ENCODE measurements around the gene AVPR2. TPM values are rescaled to one million over a fixed set of nuclear protein-coding genes. Genes with fewer than 3 reads are reported as not detected.

AVPR2 gene
- total and polyA plus RNA-seq, 4 donors = 0.51 to 2.5 (median 0.84) TPM

DNA sequence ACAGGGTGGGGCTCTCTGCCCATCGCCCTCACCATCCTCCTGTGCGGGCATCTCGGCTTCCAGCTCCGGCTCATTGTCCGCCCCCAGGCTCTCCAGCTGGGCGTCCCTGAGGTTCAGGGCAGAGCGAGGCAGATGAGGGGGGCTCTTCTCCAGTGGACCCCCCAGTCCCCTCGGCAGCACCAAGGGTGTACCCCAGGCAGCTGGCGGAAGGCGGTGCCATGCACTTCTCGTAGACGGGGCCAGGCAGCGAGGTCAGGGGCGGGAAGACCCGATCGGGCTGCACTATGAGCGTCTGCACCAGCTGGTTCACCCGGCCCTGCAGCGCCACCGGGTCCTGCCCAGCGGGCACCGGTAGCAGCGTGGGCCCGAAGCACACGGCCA, 5.5 kb downstream of the AVPR2 start:
- no peak overlapping the region for H3K9ac ChIP-seq (ENCODE audit: insufficient read depth in 1 of 2, low read length in 2 of 2)
- no peak overlapping the region for H3K4me3 ChIP-seq
- TF ChIP-seq, protein P1, sequence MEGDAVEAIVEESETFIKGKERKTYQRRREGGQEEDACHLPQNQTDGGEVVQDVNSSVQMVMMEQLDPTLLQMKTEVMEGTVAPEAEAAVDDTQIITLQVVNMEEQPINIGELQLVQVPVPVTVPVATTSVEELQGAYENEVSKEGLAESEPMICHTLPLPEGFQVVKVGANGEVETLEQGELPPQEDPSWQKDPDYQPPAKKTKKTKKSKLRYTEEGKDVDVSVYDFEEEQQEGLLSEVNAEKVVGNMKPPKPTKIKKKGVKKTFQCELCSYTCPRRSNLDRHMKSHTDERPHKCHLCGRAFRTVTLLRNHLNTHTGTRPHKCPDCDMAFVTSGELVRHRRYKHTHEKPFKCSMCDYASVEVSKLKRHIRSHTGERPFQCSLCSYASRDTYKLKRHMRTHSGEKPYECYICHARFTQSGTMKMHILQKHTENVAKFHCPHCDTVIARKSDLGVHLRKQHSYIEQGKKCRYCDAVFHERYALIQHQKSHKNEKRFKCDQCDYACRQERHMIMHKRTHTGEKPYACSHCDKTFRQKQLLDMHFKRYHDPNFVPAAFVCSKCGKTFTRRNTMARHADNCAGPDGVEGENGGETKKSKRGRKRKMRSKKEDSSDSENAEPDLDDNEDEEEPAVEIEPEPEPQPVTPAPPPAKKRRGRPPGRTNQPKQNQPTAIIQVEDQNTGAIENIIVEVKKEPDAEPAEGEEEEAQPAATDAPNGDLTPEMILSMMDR (IDR thresholded peaks at IDR 0.05; ENCODE audit: control extremely low read depth, extremely low read depth) = no peak
- WGBS, 2 donors = 91 to 94% methylated on average over 9 to 25 of the region's 25 CpGs
- H3K27ac ChIP-seq (ENCODE audit: low read depth in 1 of 2, low read length in 1 of 2) = no peak overlapping the region
- peaks cover 0 to 6% (median 0%) of the 10 kb centered on the region in 5 donors for H3K4me1 ChIP-seq (ENCODE audit: control insufficient read depth in 5 of 5, insufficient read depth in 5 of 5, low read length in 5 of 5)
- no peaks in the 10 kb centered on the region for H3K36me3 ChIP-seq (ENCODE audit: control insufficient read depth in 4 of 4, insufficient read depth in 4 of 4, low read length in 4 of 4)
- no peak for ATAC-seq (ENCODE audit: insufficient read depth, low FRiP score)
- DNase-seq = no peak
- H3K27me3 ChIP-seq (ENCODE audit: control insufficient read depth in 3 of 3, insufficient read depth in 3 of 3, low read length in 2 of 3) = peaks cover 0 to 2% (median 0%) of the 10 kb centered on the region in 3 donors
- peaks cover 0 to 6% (median 0%) of the 10 kb centered on the region in 4 donors for H3K9me3 ChIP-seq (ENCODE audit: control insufficient read depth in 4 of 4, insufficient read depth in 3 of 4, low read length in 3 of 4)

DNA sequence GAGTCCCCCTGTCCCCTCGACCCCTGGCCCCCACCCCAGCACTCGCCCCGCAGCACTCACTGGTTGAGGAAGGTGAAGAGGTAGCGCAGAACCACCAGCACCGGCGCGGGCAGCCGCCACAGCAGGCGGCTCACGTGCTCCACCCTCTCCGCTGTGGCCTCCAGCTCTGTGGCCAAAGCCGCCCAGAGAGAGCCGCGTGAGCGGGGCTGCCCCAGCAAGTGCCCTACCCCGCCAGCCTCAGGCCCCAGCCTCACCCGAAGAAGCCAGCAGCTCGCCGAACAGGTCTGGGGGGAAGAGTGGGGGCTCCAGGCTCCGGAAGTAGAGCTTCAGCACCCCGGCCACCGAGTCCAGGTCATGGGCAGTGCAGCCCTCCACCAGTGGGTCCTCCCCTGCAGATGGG, 6.0 kb downstream of the AVPR2 start:
- H3K4me3 ChIP-seq = no peak overlapping the region
- WGBS, 2 donors = 92% methylated on average over 9 to 22 of the region's 22 CpGs
- ATAC-seq (ENCODE audit: insufficient read depth, low FRiP score) (no peak), DNase-seq (no peak)
- H3K9me3 ChIP-seq (ENCODE audit: control insufficient read depth in 4 of 4, insufficient read depth in 3 of 4, low read length in 3 of 4) = peaks cover 0 to 6% (median 0%) of the 10 kb centered on the region in 4 donors
- TF ChIP-seq, protein P1 (IDR thresholded peaks at IDR 0.05; ENCODE audit: control extremely low read depth, extremely low read depth) = no peak
- H3K27me3 ChIP-seq (ENCODE audit: control insufficient read depth in 3 of 3, insufficient read depth in 3 of 3, low read length in 2 of 3) = no peaks in the 10 kb centered on the region
- no peak overlapping the region for H3K9ac ChIP-seq (ENCODE audit: insufficient read depth in 1 of 2, low read length in 2 of 2)
- H3K36me3 ChIP-seq (ENCODE audit: control insufficient read depth in 4 of 4, insufficient read depth in 4 of 4, low read length in 4 of 4) = no peaks in the 10 kb centered on the region
- H3K4me1 ChIP-seq (ENCODE audit: control insufficient read depth in 5 of 5, insufficient read depth in 5 of 5, low read length in 5 of 5) = peaks cover 0 to 5% (median 0%) of the 10 kb centered on the region in 5 donors
- no peak overlapping the region for H3K27ac ChIP-seq (ENCODE audit: low read depth in 1 of 2, low read length in 1 of 2)

DNA sequence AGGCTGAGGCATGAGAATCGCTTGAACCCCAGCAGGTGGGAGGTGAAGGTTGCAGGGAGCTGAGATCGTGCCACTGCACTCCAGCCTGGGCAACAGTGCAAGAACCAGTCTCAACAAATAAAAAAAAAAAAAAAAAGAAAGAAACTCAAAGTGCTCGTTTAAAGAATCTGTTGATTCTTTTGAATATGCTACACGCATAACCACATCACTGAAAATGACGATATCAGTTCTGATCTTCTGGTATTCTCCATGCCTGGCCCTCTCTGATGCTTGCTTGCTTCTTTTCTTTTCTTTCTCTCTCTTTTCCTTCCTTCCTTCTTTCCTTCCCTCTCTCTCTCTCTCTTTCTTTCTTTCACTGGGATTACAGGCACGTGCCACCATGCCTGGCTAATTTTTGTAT, 7.3 kb downstream of the AVPR2 start:
- H3K9ac ChIP-seq (ENCODE audit: insufficient read depth in 1 of 2, low read length in 2 of 2) = no peak overlapping the region
- ATAC-seq (ENCODE audit: insufficient read depth, low FRiP score) (no peak), DNase-seq (no peak)
- no peak overlapping the region for H3K27ac ChIP-seq (ENCODE audit: low read depth in 1 of 2, low read length in 1 of 2)
- no peaks in the 10 kb centered on the region for H3K36me3 ChIP-seq (ENCODE audit: control insufficient read depth in 4 of 4, insufficient read depth in 4 of 4, low read length in 4 of 4)
- no peaks in the 10 kb centered on the region for H3K27me3 ChIP-seq (ENCODE audit: control insufficient read depth in 3 of 3, insufficient read depth in 3 of 3, low read length in 2 of 3)
- no peak overlapping the region for H3K4me3 ChIP-seq
- H3K4me1 ChIP-seq (ENCODE audit: control insufficient read depth in 5 of 5, insufficient read depth in 5 of 5, low read length in 5 of 5) = no peaks in the 10 kb centered on the region
- no peaks in the 10 kb centered on the region for H3K9me3 ChIP-seq (ENCODE audit: control insufficient read depth in 4 of 4, insufficient read depth in 3 of 4, low read length in 3 of 4)
- TF ChIP-seq, protein P1 (IDR thresholded peaks at IDR 0.05; ENCODE audit: control extremely low read depth, extremely low read depth) = no peak
- 84 to 91% methylated on average over 6 of the region's 6 CpGs for WGBS, 2 donors

DNA sequence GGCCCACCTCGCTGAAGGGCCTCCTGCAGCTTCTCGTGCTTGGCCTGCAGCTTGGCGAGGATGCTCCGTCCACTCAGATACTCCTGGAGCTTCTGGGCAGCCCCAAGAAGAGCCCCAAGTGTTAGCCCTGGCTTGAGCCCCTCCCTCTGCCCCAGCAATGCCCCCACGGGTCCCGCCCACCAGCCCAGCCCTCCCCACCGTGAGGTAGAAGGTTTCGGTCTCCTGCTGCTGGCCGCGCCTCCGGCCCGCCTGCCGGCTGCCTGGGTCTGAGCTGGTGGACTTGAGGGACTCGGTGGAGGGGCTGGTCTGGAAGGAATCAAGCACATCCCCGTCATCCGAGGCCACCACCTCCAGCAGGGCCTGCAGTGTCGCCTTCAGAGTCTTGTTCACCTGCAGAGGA, 8.7 kb downstream of the AVPR2 start:
- H3K9ac ChIP-seq (ENCODE audit: insufficient read depth in 1 of 2, low read length in 2 of 2) = no peak overlapping the region
- no peaks in the 10 kb centered on the region for H3K27me3 ChIP-seq (ENCODE audit: control insufficient read depth in 3 of 3, insufficient read depth in 3 of 3, low read length in 2 of 3)
- WGBS, 2 donors = 78 to 87% methylated on average over 4 to 17 of the region's 17 CpGs
- H3K27ac ChIP-seq (ENCODE audit: low read depth in 1 of 2, low read length in 1 of 2) = no peak overlapping the region
- no peaks in the 10 kb centered on the region for H3K4me1 ChIP-seq (ENCODE audit: control insufficient read depth in 5 of 5, insufficient read depth in 5 of 5, low read length in 5 of 5)
- ATAC-seq (ENCODE audit: insufficient read depth, low FRiP score) = no peak
- DNase-seq = no peak
- no peaks in the 10 kb centered on the region for H3K9me3 ChIP-seq (ENCODE audit: control insufficient read depth in 4 of 4, insufficient read depth in 3 of 4, low read length in 3 of 4)
- H3K36me3 ChIP-seq (ENCODE audit: control insufficient read depth in 4 of 4, insufficient read depth in 4 of 4, low read length in 4 of 4) = no peaks in the 10 kb centered on the region
- TF ChIP-seq, protein P1 (IDR thresholded peaks at IDR 0.05; ENCODE audit: control extremely low read depth, extremely low read depth) = no peak
- H3K4me3 ChIP-seq = no peak overlapping the region

Measured in lung (tissue), 12 donors.